A549 (cell line): Measurements from ENCODE around the gene PRKG1. TPM values are rescaled to one million over a fixed set of nuclear protein-coding genes. Genes with fewer than 3 reads are reported as not detected.

Source experiments
- ATAC-seq, 2 experiments: fragments of 200-7000 bp in 1 of 2; fragments of >200 bp in 1 of 2; cut with Nextera tagmentation in 1 of 2; cut with Tn5 transposase in 1 of 2; 3 replicates each; pipeline versions ENCODE4 v1.8.0 to v1.9.1; 2018 to 2020; ENCODE audit warnings: mild to moderate bottlenecking in 1 of 2, moderate library complexity in 1 of 2
- CTCF ChIA-PET: fragments of 300-600 bp; sonication (Branson Sonifier 250); formaldehyde crosslinking; extraction: SDS; loops from one replicate; lab custom pipeline; 2021; ENCODE audit warnings: antibody characterized with exemption, inconsistent platforms; lab: Yijun Ruan, JAX
- POLR2A ChIA-PET: fragments of 350-600 bp; formaldehyde crosslinking; extraction: SDS; loops from one replicate; lab custom pipeline; 2021; ENCODE audit warnings: antibody characterized with exemption, inconsistent platforms; lab: Yijun Ruan, JAX
- DNase-seq, 2 experiments: peaks; one replicate each; pipeline versions ENCODE4 v3.0.0 to v3.0.0-alpha.2; 2011 to 2016; ENCODE audit warnings: low read depth in 1 of 2, low spot score in 1 of 2
- FAIRE-seq: peaks from 2 replicates; lab custom pipeline; 2011; peaks lifted over from hg19 to GRCh38; lab: Jason Lieb, UNC
- H3K27ac ChIP-seq, 2 experiments: fragments of >200 bp; sonication (Bioruptor Twin); formaldehyde crosslinking; 3 replicates each; pipeline ENCODE4 v1.5.1; 2016 to 2017
- H3K4me1 ChIP-seq: fragments of >200 bp; sonication (Bioruptor Twin); formaldehyde crosslinking; 3 replicates; pipeline ENCODE4 v1.6.1; 2016
- H3K4me2 ChIP-seq: fragments of >200 bp; sonication (Bioruptor Twin); formaldehyde crosslinking; 3 replicates; pipeline ENCODE4 v1.6.1; 2016
- H3K4me3 ChIP-seq: fragments of >200 bp; sonication (Bioruptor Twin); formaldehyde crosslinking; 3 replicates; pipeline ENCODE4 v1.5.1; 2016
- H3K9me3 ChIP-seq: fragments of >200 bp; sonication (Bioruptor Twin); formaldehyde crosslinking; 3 replicates; pipeline ENCODE4 v1.6.1; 2016
- BHLHE40 ChIP-seq: IDR thresholded peaks from 2 replicates; pipeline ENCODE4 v1.6.1; 2012; ENCODE audit warnings: low read depth, low read length, inconsistent platforms
- EHMT2 ChIP-seq: fragments of 200-600 bp; sonication (generic); IDR thresholded peaks from 2 replicates; pipeline ENCODE4 v1.6.1; 2016; ENCODE audit warnings: antibody characterized with exemption, low read depth, mild to moderate bottlenecking, moderate library complexity
- EP300 ChIP-seq, 2 experiments: fragments of >200 bp; sonication (Bioruptor Twin); formaldehyde crosslinking; IDR thresholded peaks; 2 replicates in 1 of 2; 3 replicates in 1 of 2; pipeline ENCODE4 v1.6.1; 2016 to 2017
- FOXS1 ChIP-seq: fragments of 250-450 bp; sonication (Bioruptor Pico); IDR thresholded peaks from 2 replicates; pipeline ENCODE4 v1.5.0; 2020; ENCODE audit warnings: mild to moderate bottlenecking, moderate library complexity
- HEYL ChIP-seq: fragments of 250-450 bp; sonication (Bioruptor Pico); IDR thresholded peaks from 2 replicates; pipeline ENCODE4 v1.8.0; 2021; ENCODE audit warnings: mild to moderate bottlenecking, moderate library complexity
- HOXB5 ChIP-seq: fragments of 250-450 bp; sonication (Bioruptor Pico); IDR thresholded peaks from 2 replicates; pipeline ENCODE4 v1.5.0; 2020; ENCODE audit warnings: mild to moderate bottlenecking, moderate library complexity
- KDM1A ChIP-seq: fragments of 200-600 bp; sonication (generic); IDR thresholded peaks from 2 replicates; pipeline ENCODE4 v1.6.1; 2016; ENCODE audit warnings: low read depth, mild to moderate bottlenecking
- MAZ ChIP-seq: fragments of 150-350 bp; IDR thresholded peaks from 2 replicates; pipeline ENCODE4 v1.6.1; 2014; ENCODE audit warnings: antibody characterized with exemption, low read depth, low read length, borderline replicate concordance
- NFE2L2 ChIP-seq: fragments of 150-350 bp; conservative IDR thresholded peaks from 2 replicates; pipeline ENCODE4 v1.6.1; 2014; ENCODE audit warnings: low read length
- POLR2A ChIP-seq: IDR thresholded peaks from 2 replicates; pipeline ENCODE4 v1.6.1; 2012; ENCODE audit warnings: mild to moderate bottlenecking, low read length
- RAD21 ChIP-seq, 2 experiments: fragments of >200 bp in 1 of 2; sonication (Bioruptor Twin) in 1 of 2; formaldehyde crosslinking in 1 of 2; IDR thresholded peaks in 1 of 2; conservative IDR thresholded peaks in 1 of 2; 2 replicates in 1 of 2; 3 replicates in 1 of 2; pipeline ENCODE4 v1.6.1; 2012 to 2018; ENCODE audit warnings: inconsistent platforms in 1 of 2
- RARB ChIP-seq: fragments of 250-450 bp; sonication (Bioruptor Pico); IDR thresholded peaks from 2 replicates; pipeline ENCODE4 v1.8.0; 2021; ENCODE audit warnings: mild to moderate bottlenecking, moderate library complexity
- RCOR1 ChIP-seq: fragments of 150-350 bp; IDR thresholded peaks from 2 replicates; pipeline ENCODE4 v1.6.1; 2014; ENCODE audit warnings: antibody characterized with exemption, low read length, low read depth
- TFCP2L1 ChIP-seq: fragments of 250-450 bp; sonication (Bioruptor Pico); IDR thresholded peaks from 2 replicates; pipeline ENCODE4 v1.5.0; 2021; ENCODE audit warnings: mild to moderate bottlenecking
- TP53 ChIP-seq: fragments of 250-450 bp; sonication (Bioruptor Pico); IDR thresholded peaks from 2 replicates; pipeline ENCODE4 v1.5.0; 2021; ENCODE audit warnings: mild to moderate bottlenecking, moderate library complexity
- ZFP36 ChIP-seq: fragments of 450-650 bp; IDR thresholded peaks from 2 replicates; pipeline ENCODE4 v1.6.1; 2014; ENCODE audit warnings: borderline replicate concordance; ENCODE audit not compliant: partially characterized antibody
- ZSCAN20 ChIP-seq: fragments of 250-450 bp; sonication (Bioruptor Pico); IDR thresholded peaks from 2 replicates; pipeline ENCODE4 v1.8.0; 2022; ENCODE audit warnings: mild to moderate bottlenecking, moderate library complexity
- WGBS: methylation state at CpG from one replicate; pipeline ENCODE4 v1.1.6; 2017; ENCODE audit errors: missing lambda C conversion rate; 5-methylcytosine and 5-hydroxymethylcytosine counted together
- polyA plus RNA-seq, 4 experiments: library from polyadenylated mRNA; depleted of rRNA in 3 of 4; stranded (reverse); fragments of >200 nt; fragmentation: RNase III in 1 of 4; extraction: RNeasy Plus Mini Kit Qiagen cat#74134 plus additional on column Dnase treatment in 1 of 4; gene quantifications; 2 replicates in 3 of 4; 3 replicates in 1 of 4; pipeline ENCODE4 v1.2.3, GENCODE V29; 2011 to 2017
- TF ChIP-seq, protein P1 (sequence below): IDR thresholded peaks from 2 replicates; pipeline ENCODE4 v1.6.1; 2012
- TF ChIP-seq, protein P2 (sequence below): IDR thresholded peaks from 2 replicates; pipeline ENCODE4 v1.6.1; 2012; ENCODE audit warnings: low read depth, borderline replicate concordance
- TF ChIP-seq, protein P3 (sequence below): fragments of >200 bp; sonication (Bioruptor Twin); formaldehyde crosslinking; IDR thresholded peaks from 2 replicates; pipeline ENCODE4 v1.6.1; 2016
- TF ChIP-seq, protein P4 (sequence below): fragments of 250-450 bp; sonication (Bioruptor Pico); IDR thresholded peaks from 2 replicates; pipeline ENCODE4 v1.5.0; 2021; ENCODE audit warnings: mild to moderate bottlenecking, moderate library complexity, borderline replicate concordance
- TF ChIP-seq, protein P5 (sequence below): fragments of >200 bp; sonication (Bioruptor Twin); formaldehyde crosslinking; IDR thresholded peaks from 3 replicates; pipeline ENCODE4 v1.5.1; 2016

Gene PRKG1
- polyA plus RNA-seq, 2 of the 4 experiments (the other 2 are of a cell fraction): not detected

DNA sequence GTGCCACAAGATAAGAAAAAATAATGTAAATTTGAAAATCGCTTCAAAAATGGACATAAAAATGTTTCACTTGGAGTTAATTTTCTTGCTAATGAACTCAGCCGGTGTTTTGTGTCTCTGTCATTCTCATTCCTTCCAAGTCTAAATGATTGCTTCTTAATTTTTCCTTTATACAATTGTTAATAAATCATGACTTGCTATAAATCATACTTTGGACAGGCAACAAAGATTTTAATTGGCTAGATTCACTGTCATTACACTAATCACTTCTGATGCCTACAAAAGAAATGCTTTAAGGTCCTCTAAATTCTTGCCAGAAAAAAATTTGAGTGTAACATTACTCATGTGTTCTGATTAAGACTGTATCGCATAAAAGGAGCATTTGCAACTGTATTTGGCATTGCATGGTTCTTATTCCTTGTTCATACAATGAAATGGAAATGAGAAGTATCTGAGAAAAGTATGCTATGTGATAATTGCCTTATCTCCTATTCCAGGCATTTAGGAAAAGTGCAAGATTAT lies 1000.3 kb downstream of the PRKG1 start:
- CTCF ChIA-PET: no interaction called here
- ATAC-seq (no peak), DNase-seq (no peak), FAIRE-seq (no peak)
- no peaks in the 10 kb centered on the region for H3K4me1 ChIP-seq
- no peak overlapping the region for H3K4me3 ChIP-seq
- H3K9me3 ChIP-seq: no peaks in the 10 kb centered on the region
- 49% methylated on average over 3 of the region's 3 CpGs for WGBS
- POLR2A ChIA-PET: no interaction called here
- TF ChIP-seq NFE2L2 (peak; percentile 44; the same call in 1 of the 2 replicates), RARB (CRISPR knock-in tag) (no peak)
- H3K27ac ChIP-seq: no peak overlapping the region
- H3K4me2 ChIP-seq: no peak overlapping the region

DNA sequence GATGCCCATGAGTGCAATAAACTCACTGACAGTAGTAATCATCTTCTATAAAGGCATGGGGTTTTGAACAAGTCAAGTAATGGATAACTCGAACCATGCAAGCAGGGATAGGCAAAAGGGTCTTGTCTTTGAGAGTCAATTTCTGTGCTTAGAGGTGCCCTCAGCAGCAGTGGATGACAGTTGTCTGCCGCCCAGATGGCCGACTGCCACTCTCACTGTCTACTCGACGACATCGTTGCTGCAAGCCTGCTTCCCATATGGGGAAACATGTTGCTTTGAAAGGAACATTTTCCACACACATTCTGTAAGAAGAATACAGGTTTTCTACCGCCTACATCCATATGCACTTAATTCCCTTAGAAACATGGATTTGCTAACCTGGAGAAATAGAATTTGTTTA lies 1003.5 kb downstream of the PRKG1 start:
- no peak overlapping the region for H3K4me2 ChIP-seq
- DNase-seq (no peak), FAIRE-seq (no peak), ATAC-seq (no peak)
- TF ChIP-seq RARB (CRISPR knock-in tag) (no peak), HEYL (CRISPR knock-in tag) (no peak), TFCP2L1 (CRISPR knock-in tag) (no peak), FOXS1 (CRISPR knock-in tag) (no peak), POLR2A (no peak), ZSCAN20 (CRISPR knock-in tag) (no peak), KDM1A (no peak), TP53 (no peak)
- TF ChIP-seq, protein P1, sequence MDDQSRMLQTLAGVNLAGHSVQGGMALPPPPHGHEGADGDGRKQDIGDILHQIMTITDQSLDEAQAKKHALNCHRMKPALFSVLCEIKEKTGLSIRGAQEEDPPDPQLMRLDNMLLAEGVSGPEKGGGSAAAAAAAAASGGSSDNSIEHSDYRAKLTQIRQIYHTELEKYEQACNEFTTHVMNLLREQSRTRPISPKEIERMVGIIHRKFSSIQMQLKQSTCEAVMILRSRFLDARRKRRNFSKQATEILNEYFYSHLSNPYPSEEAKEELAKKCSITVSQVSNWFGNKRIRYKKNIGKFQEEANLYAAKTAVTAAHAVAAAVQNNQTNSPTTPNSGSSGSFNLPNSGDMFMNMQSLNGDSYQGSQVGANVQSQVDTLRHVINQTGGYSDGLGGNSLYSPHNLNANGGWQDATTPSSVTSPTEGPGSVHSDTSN: no peak
- ChIA-PET CTCF (no interaction called here), POLR2A (no interaction called here)
- 39% methylated on average over 7 of the region's 7 CpGs for WGBS
- no peaks in the 10 kb centered on the region for H3K9me3 ChIP-seq
- H3K4me1 ChIP-seq: no peaks in the 10 kb centered on the region
- H3K27ac ChIP-seq: no peak overlapping the region
- no peak overlapping the region for H3K4me3 ChIP-seq

DNA sequence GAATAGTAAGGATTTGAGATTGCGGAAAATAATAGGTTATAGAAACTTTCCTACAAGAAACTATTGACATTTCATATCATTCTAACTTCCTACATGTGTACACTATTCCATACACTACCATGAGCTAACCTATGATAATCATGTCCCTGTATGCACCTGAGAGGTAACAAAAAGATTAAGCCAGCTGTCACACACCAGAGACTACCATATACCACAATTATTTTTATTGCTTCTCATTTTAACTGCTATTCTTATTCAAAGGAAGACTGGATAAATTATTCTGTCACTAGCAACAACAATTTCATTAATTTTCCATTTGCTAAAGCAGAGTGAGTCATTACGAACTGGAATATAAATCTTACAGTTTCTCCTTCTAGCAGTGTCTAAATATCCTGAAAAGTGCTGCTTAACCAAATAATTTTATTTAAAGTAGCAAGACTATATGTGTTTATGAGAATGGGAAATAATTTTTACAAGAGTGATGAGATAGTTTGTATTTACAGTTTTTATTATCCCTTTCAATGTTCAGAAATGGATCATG lies 1004.2 kb downstream of the PRKG1 start:
- ChIA-PET CTCF (no interaction called here), POLR2A (no interaction called here)
- no peak overlapping the region for H3K4me3 ChIP-seq
- TF ChIP-seq, protein P2, sequence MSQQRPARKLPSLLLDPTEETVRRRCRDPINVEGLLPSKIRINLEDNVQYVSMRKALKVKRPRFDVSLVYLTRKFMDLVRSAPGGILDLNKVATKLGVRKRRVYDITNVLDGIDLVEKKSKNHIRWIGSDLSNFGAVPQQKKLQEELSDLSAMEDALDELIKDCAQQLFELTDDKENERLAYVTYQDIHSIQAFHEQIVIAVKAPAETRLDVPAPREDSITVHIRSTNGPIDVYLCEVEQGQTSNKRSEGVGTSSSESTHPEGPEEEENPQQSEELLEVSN: no peak
- TF ChIP-seq RAD21 (conservative IDR thresholded peaks at IDR 0.05 in 1 of 2, IDR thresholded peaks at IDR 0.05 in 1 of 2) (no peak), ZFP36 (no peak), BHLHE40 (no peak), EP300 (IDR thresholded peaks at IDR 0.05) (no peak), HOXB5 (CRISPR knock-in tag) (no peak), RCOR1 (no peak), EHMT2 (no peak), MAZ (no peak)
- TF ChIP-seq, protein P3, sequence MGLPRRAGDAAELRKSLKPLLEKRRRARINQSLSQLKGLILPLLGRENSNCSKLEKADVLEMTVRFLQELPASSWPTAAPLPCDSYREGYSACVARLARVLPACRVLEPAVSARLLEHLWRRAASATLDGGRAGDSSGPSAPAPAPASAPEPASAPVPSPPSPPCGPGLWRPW: no peak
- TF ChIP-seq, protein P4, sequence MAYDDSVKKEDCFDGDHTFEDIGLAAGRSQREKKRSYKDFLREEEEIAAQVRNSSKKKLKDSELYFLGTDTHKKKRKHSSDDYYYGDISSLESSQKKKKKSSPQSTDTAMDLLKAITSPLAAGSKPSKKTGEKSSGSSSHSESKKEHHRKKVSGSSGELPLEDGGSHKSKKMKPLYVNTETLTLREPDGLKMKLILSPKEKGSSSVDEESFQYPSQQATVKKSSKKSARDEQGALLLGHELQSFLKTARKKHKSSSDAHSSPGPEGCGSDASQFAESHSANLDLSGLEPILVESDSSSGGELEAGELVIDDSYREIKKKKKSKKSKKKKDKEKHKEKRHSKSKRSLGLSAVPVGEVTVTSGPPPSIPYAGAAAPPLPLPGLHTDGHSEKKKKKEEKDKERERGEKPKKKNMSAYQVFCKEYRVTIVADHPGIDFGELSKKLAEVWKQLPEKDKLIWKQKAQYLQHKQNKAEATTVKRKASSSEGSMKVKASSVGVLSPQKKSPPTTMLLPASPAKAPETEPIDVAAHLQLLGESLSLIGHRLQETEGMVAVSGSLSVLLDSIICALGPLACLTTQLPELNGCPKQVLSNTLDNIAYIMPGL (CRISPR knock-in tag): no peak
- TF ChIP-seq, protein P5, sequence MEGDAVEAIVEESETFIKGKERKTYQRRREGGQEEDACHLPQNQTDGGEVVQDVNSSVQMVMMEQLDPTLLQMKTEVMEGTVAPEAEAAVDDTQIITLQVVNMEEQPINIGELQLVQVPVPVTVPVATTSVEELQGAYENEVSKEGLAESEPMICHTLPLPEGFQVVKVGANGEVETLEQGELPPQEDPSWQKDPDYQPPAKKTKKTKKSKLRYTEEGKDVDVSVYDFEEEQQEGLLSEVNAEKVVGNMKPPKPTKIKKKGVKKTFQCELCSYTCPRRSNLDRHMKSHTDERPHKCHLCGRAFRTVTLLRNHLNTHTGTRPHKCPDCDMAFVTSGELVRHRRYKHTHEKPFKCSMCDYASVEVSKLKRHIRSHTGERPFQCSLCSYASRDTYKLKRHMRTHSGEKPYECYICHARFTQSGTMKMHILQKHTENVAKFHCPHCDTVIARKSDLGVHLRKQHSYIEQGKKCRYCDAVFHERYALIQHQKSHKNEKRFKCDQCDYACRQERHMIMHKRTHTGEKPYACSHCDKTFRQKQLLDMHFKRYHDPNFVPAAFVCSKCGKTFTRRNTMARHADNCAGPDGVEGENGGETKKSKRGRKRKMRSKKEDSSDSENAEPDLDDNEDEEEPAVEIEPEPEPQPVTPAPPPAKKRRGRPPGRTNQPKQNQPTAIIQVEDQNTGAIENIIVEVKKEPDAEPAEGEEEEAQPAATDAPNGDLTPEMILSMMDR: no peak
- H3K4me1 ChIP-seq: no peaks in the 10 kb centered on the region
- no peak overlapping the region for H3K27ac ChIP-seq
- DNase-seq: no peak
- no peaks in the 10 kb centered on the region for H3K9me3 ChIP-seq
- no peak overlapping the region for H3K4me2 ChIP-seq
- WGBS: 49% methylated on average over 2 of the region's 2 CpGs
- no peak for ATAC-seq
- no peak for FAIRE-seq
